Fibroblast of peridontal ligament (primary cell): Measurements from ENCODE around the gene AURKB.

Source experiments
- DNase-seq: peaks from one replicate; pipeline ENCODE4 v3.0.0-alpha.2; 2010; ENCODE audit errors: extremely low read depth

The AURKB gene

GRCh38 chr17:8209907-8210760 lies at the start of gene AURKB:
Gene AURKB (minus strand): TSS chr17:8210575. CDS start chr17:8210224, 351 bp downstream.
- peak; percentile 97 for DNase-seq

DNA sequence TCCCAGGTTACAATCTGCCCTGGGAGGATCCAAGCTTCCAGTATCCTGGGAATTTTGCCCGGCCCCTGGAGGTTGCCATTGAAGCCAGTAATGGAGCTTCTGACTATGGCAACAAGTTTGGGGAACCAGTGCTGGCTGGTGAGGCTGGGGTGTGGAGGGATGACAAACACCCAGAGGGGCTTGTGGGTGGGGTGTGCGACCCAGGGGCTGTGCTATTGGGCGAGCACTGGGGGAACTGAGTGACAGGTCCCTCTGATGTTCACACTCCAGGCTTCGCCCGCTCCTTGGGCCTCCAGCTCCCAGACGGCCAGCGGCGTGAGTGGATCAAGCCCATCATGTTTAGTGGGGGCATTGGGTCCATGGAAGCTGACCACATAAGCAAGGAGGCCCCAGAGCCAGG lies 47.4 kb upstream of the AURKB start:
- DNase-seq, result no peak

GRCh38 chr17:8256691-8257090 lies 46.3 kb upstream of the AURKB start:
- DNase-seq, result no peak

GRCh38 chr17:8256291-8256690 lies 45.9 kb upstream of the AURKB start:
- no peak for DNase-seq

- no peak for DNase-seq
These were observed 45.1 kb upstream of the AURKB start for GRCh38 chr17:8255499-8255898.

- DNase-seq, result no peak
These were observed 44.5 kb upstream of the AURKB start for GRCh38 chr17:8254881-8255280.

GRCh38 chr17:8253801-8254200 lies 43.4 kb upstream of the AURKB start:
- DNase-seq, result peak; percentile 8

DNA sequence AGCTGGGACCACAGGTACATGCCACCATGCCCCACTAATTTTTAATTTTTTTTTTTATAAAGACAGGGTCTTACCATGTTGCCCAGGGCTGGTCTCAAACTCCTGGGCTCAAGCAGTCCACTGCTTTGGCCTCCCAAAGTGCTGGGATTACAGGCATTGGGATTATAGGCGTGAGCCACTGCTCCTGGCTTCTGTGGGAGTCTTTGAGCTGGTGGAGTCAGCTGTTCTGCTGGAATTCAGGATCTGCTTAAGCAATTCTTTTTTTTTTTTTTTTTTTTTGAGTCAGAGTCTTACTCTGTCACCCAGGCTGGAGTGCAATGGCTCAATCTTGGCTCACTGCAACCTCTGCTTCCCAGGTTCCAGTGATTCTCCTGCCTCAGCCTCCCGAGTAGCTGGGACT lies 41.0 kb upstream of the AURKB start:
- peak; percentile 2 for DNase-seq

DNA sequence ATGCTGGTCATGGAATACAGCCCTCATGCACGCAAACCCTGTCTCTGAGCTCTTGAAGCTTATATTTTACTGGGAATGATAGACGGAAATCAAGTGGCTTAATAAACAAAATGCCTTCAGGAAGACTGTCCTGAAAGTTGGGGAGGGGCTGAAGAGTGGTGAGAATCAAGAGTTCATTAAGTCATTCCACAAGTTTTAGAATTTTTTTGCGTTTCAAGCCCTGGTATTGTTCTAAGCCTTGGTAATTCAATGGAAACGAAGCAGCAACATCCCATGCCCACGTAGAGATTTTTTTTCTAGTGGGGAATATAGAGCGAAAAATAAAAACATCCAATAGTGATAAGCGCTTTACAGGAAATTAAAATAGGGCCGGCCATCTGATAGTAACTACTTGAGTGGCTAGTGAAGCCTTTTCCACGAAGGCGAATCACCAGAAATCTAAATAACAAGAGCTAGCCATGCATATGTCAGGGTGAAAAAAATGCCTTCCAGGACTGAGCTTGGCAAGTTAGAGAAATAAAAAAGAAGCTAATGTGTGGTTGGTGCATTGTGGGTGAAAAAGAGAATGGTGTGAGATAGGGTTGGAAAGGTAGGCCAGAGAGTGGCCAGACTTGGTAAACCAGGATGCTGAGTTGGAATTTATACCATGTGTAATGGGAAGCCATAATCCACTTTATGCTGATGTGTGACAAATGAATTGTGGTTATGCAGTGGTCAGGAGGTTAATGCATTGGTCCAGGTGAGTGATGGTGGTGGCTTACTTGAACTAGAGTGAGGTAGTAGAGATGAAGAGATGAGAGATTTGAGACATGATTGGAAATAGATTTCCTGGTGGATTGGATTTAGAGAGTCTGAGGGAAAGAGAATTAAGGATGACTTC lies 39.5 kb upstream of the AURKB start:
- DNase-seq, result no peak

DNA sequence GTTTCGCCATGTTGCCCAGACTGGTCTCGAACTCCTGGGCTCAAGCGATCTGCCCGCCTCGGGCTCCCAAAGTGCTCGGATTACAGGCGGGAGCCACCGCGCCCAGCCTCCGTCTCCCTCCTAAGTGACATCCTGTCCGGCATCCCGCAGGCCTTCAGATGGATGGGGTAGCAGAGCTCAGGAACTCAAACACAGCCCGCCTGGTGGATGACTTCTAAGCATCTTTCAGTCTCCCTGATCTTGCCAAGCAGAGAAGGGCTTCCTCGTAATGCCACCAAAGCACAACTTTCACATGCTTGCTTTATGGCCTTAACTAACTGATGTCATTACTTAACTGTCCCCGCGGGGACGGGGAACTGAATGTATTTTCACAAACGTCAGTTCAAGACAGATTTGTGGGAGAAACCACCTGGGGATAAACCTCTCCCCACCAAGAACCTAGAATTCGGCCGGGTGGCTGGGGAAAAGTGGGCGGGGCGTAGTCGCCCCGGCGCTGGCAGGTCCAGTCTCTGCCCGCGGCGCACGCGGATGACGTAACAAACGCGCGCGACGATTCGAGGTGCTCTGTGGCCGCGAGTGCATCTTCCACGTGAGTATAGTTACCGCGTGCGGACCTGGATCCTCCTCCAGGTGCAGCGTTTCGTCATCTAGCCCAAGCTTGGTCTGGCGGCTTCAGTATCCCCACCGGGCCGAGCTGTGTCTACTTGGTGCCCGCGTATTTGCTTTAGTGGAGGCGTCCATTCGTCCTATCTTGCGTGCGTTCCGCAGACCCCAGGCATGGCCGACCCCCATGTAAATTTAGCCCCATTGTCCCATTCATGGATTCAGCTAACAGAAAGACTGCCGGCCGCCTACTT lies 38.6 kb upstream of the AURKB start, which contains the start of gene PFAS:
Gene PFAS, plus strand, starts transcription at position 539 of the 857 bp plus-strand sequence. CDS start 4,649 bp downstream, outside the sequence.
- DNase-seq, result peak; percentile 87

DNA sequence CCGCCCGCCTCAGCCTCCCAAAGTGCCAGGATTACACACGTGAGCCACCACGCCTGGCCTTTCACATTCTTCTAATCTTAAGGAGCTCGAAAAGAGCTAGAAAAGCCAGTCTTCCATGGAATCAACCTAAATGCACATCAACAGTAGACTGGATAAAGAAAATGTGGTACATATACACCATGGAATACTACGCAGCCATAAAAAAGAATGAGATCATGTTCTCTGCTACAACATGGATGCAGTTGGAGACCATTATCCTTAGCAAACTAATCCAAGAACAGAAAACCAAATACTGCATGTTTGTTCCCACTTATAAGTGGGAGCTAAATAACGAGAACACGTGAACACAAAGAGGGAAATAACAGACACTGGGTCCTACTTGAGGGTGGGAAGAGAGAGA lies 34.4 kb upstream of the AURKB start:
- no peak for DNase-seq

GRCh38 chr17:8243827-8244226 lies 33.5 kb upstream of the AURKB start:
- DNase-seq, result no peak

DNA sequence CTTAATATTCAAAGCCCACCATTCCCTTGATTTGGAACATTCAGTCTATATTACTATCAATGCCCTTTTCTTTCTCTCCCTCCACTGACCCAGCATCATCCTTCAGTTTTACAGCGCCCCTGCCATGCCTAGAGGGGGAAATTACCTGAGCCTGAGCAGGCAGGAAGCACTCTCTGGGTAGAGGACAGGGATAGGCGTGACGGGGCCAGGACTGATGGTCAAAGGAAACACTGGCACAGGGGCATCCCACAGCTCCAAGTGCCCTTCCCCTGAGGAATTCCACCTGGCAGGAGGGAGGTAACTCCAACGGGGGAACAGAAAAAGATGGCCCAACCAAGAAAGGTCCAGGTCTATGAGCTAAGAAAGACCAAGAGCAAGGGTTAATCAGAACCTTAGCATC lies 27.5 kb upstream of the AURKB start:
- DNase-seq, result no peak

DNA sequence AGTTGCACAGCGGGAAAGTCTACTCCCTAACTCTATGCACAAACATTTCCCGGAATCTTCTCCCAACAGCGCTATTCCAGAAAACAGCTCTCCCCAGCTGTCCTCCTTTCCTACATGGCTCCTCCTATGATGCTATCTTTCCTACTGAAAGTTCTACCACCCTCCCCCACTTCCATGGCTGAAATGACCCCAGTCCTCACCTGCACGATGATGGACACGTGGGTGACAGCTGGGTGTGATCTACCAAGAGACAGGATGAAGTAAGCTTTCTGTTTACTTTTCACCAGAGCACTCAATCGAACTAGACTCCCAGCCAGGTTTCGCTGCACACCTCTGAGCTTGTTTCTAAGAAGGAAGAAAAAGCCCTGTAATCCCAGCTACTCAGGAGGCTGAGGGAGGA lies 26.8 kb upstream of the AURKB start:
- no peak for DNase-seq

DNA sequence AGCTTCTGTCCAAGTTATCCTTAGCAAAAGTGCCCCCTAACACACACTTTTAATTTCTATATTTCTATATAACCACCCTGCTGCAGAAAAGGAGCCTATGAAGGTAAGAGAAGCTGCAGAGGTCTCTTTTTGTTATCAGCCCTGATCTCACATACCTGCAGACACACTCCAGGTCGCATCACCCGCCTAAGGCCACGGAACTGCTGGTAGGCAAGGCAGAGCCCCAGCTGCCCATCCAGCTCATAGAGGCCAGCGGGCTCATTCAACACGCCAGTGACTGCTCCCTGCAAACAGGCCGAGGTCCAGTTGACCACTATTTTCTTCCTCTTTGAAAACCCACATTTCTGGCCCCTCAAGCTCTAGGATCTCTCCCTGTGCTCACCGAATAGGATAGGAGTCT lies 25.3 kb upstream of the AURKB start:
- DNase-seq, result no peak

GRCh38 chr17:8234361-8235270 lies 24.2 kb upstream of the AURKB start:
- DNase-seq, result no peak

- no peak for DNase-seq
These were observed 21.3 kb upstream of the AURKB start for GRCh38 chr17:8231701-8232100.

DNA sequence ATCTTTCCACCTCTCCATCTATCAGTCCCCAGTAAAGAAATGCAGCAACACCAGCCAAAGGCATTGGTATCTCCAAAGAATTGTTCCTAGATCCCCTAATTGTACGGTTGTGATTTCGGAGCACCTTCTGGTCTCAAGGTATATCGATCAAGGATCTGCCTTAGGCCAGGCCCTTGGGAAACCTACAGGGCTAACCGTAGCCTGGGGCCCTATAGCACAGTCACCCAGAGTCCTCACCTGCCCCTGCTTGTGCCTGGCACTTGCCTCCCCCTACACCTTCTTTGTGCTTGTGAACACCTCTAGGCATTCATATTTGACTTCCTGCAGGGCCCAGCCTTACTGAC lies 16.8 kb upstream of the AURKB start:
- no peak for DNase-seq

- DNase-seq, result peak; percentile 93
These were observed 16.3 kb upstream of the AURKB start for GRCh38 chr17:8226536-8227237.
